ENCODE results near the gene FAM222A.

Gene FAM222A

DNA sequence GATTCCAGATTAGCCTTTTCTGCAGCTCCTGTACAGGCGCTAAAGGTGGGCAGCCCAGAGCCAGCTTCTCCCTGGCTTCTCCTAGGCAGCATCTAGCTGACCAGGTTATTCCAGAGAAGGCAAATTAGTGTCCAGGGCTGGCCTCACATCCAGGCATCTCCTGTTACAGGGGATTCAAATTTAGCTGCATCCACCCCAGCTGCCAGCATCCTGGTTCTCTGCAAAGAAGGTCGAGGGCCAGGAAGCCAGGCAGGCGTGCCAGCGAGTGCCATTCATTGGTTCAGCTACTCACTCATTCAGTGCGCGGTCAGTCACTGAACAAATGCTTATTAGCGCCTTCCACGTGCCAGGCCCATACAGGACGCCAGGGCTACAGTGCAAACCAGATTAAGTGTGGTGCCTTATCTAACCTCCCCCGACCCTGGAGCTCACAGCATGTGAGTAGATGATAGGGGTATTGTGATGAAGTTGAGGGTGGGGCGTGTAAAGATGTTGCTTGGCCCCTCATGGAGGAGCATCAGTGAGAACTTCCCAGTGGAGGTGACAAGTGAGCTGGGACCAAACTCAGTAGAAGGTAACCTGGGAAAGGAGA, 15.7 kb upstream of the FAM222A start:
- TF ChIP-seq, protein P1, sequence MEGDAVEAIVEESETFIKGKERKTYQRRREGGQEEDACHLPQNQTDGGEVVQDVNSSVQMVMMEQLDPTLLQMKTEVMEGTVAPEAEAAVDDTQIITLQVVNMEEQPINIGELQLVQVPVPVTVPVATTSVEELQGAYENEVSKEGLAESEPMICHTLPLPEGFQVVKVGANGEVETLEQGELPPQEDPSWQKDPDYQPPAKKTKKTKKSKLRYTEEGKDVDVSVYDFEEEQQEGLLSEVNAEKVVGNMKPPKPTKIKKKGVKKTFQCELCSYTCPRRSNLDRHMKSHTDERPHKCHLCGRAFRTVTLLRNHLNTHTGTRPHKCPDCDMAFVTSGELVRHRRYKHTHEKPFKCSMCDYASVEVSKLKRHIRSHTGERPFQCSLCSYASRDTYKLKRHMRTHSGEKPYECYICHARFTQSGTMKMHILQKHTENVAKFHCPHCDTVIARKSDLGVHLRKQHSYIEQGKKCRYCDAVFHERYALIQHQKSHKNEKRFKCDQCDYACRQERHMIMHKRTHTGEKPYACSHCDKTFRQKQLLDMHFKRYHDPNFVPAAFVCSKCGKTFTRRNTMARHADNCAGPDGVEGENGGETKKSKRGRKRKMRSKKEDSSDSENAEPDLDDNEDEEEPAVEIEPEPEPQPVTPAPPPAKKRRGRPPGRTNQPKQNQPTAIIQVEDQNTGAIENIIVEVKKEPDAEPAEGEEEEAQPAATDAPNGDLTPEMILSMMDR (IDR thresholded peaks at IDR 0.05) = no peak
- Histone ChIP-seq H3K4me3 (no peak overlapping the region), H3K27ac (no peak overlapping the region), H3K9me3 (no peaks in the 10 kb centered on the region), H3K36me3 (no peaks in the 10 kb centered on the region), H3K27me3 (peaks cover 0 to 38% of the 10 kb centered on the region in 2 donors), H3K4me1 (no peaks in the 10 kb centered on the region)
- no peak for DNase-seq
- intact Hi-C loops (cut with DNase I; ENCODE audit: low total_unique reads) = no loop called here

DNA sequence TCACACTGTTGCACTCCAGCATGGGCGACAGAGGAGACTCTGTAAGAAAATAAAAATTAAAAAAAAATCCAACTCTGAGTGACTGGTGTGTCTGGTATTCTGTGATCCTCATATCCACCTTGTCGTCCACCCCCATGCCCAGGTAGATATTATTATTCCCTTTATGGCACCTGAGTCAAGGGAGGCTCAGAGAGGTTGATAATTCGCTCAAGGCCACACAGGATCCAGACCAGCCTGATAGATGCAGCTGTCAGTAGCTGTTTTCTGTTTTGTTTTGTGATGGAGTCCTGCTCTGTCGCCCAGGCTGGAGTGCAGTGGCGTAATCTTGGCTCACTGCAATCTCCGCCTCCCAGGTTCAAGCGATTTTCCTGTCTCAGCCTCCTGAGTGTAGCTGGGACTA, 14.8 kb upstream of the FAM222A start:
- intact Hi-C loops (cut with DNase I; ENCODE audit: low total_unique reads) = no loop called here
- TF ChIP-seq, protein P1 (IDR thresholded peaks at IDR 0.05) = no peak

DNA sequence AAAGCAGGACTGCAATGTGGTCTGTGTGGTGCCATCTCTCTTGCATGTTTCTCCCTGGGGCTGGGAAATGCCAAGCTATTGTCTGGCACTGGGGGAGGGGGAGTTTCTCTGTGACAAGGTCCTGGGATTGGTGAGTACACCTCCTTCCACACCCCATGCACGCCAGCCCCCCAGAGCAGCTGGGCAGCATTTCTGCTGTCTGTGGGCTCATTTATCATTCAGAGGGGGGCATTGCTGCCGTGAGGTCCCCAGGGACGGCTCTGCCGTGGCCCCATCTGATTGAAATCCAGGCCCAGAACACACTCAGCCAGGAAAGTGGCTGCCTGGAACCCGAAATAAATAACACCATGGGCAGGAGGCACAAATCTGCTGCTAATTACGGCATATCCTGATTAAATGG, 12.6 kb upstream of the FAM222A start:
- no peaks in the 10 kb centered on the region for H3K4me1 ChIP-seq
- no peak for DNase-seq
- H3K27me3 ChIP-seq = peaks cover 0 to 28% of the 10 kb centered on the region in 2 donors
- no peak overlapping the region for H3K27ac ChIP-seq
- intact Hi-C loops (cut with DNase I; ENCODE audit: low total_unique reads) = no loop called here
- no peaks in the 10 kb centered on the region for H3K9me3 ChIP-seq
- H3K36me3 ChIP-seq = no peaks in the 10 kb centered on the region
- TF ChIP-seq, protein P1 (IDR thresholded peaks at IDR 0.05) = no peak
- H3K4me3 ChIP-seq = no peak overlapping the region

More for the DNA sequence above, 14.8 kb upstream of the FAM222A start:
- no peak overlapping the region for H3K27ac ChIP-seq
- no peaks in the 10 kb centered on the region for H3K36me3 ChIP-seq
- H3K27me3 ChIP-seq = peaks cover 0 to 29% of the 10 kb centered on the region in 2 donors
- no peak for DNase-seq
- no peaks in the 10 kb centered on the region for H3K9me3 ChIP-seq
- H3K4me1 ChIP-seq = no peaks in the 10 kb centered on the region
- no peak overlapping the region for H3K4me3 ChIP-seq

DNA sequence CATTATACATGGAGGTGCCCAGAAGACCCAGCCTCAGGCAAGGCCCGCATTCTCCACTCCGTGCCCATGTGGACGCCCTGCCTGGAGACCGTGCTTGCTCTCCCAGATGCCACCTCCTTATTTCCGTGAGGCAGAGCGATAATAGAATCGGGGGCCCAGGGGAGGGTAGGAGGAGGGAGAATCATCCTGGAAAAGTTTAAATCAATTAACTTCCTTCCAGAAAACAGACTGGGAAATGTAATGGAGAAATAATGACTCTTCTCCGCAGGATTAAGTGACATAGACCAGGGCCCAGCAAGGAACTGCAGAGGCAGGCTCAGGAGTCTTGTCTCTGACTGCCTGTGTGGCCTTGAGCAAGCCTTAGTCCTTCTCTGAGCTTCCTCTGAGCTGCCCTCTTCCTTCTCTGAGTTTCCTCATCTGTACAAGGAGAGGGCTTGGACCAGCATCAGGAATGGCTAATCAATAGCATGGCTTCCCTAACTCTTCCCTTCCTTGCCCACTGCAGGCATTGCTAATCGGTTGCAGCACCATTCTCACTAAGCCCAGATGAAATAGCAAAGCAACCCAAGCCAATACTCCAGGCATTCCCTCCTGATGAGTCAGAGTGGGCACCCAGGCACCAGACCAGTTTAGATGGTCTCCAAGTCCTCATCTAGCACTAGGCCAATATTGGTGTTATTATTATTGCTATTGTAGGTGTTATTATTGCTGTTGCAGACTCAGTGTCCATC, 11.3 kb upstream of the FAM222A start:
- no peaks in the 10 kb centered on the region for H3K4me1 ChIP-seq
- H3K36me3 ChIP-seq = no peaks in the 10 kb centered on the region
- H3K27me3 ChIP-seq = peaks cover 0 to 38% of the 10 kb centered on the region in 2 donors
- intact Hi-C loops (cut with DNase I; ENCODE audit: low total_unique reads) = no loop called here
- DNase-seq = no peak
- no peaks in the 10 kb centered on the region for H3K9me3 ChIP-seq
- no peak overlapping the region for H3K4me3 ChIP-seq
- TF ChIP-seq, protein P1 (IDR thresholded peaks at IDR 0.05) = no peak
- no peak overlapping the region for H3K27ac ChIP-seq

DNA sequence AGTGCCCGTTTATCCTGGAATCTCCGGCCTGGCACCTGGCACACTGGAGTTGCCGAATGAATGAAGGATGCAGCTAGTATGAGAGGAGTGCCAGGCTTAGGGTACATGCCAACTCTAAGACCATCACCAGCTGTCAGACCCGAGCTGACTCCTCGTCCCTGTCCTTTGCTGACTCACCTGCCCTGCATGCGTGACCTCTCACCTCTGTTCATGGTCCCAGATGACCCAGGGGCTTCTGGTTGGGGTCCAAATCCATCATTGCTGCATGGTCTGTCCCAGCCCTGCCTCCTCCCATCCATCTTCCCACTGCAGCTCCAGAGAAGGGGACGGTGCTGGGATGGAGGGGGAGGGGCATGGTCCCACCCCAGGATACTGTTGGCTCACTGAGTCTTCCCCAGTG, 9.9 kb upstream of the FAM222A start:
- TF ChIP-seq, protein P1 (IDR thresholded peaks at IDR 0.05) = no peak
- intact Hi-C loops (cut with DNase I; ENCODE audit: low total_unique reads) = no loop called here
- no peak overlapping the region for H3K27ac ChIP-seq
- no peak overlapping the region for H3K4me3 ChIP-seq
- no peak for DNase-seq
- no peaks in the 10 kb centered on the region for H3K9me3 ChIP-seq
- no peaks in the 10 kb centered on the region for H3K36me3 ChIP-seq
- H3K27me3 ChIP-seq = peaks cover 0 to 50% of the 10 kb centered on the region in 2 donors
- no peaks in the 10 kb centered on the region for H3K4me1 ChIP-seq
